HepG2 (cell line): ENCODE results near the gene PPP1R1B. TPM values are rescaled to one million over a fixed set of nuclear protein-coding genes. Genes with fewer than 3 reads are reported as not detected.

Experiments used
- CBX5 ChIP-seq: sonication (generic); formaldehyde crosslinking; IDR thresholded peaks from 2 replicates; pipeline ENCODE4 v1.4.0; 2020; ENCODE audit warnings: missing genetic modification reagents, borderline replicate concordance
- ETV5 ChIP-seq: IDR thresholded peaks from 2 replicates; pipeline ENCODE4 v1.6.1; 2018; ENCODE audit warnings: missing biosample characterization, missing genetic modification reagents, inconsistent platforms, borderline replicate concordance
- HMGXB3 ChIP-seq: sonication (generic); formaldehyde crosslinking; IDR thresholded peaks from 2 replicates; pipeline ENCODE4 v1.4.0; 2020; ENCODE audit warnings: missing genetic modification reagents, borderline replicate concordance
- JUND ChIP-seq: sonication (generic); formaldehyde crosslinking; IDR thresholded peaks from 2 replicates; pipeline ENCODE4 v1.8.0; 2022; ENCODE audit warnings: mild to moderate bottlenecking, missing genetic modification reagents
- NCOA5 ChIP-seq: sonication (generic); formaldehyde crosslinking; IDR thresholded peaks from 2 replicates; pipeline ENCODE4 v1.4.0; 2020; ENCODE audit warnings: missing genetic modification reagents
- RCOR2 ChIP-seq: IDR thresholded peaks from 2 replicates; pipeline ENCODE4 v1.6.1; 2016; ENCODE audit warnings: missing biosample characterization, missing genetic modification reagents
- RFXAP ChIP-seq: sonication (generic); formaldehyde crosslinking; IDR thresholded peaks from 2 replicates; pipeline ENCODE4 v1.4.0; 2020; ENCODE audit warnings: missing genetic modification reagents, borderline replicate concordance
- TOE1 ChIP-seq: sonication (generic); formaldehyde crosslinking; IDR thresholded peaks from 2 replicates; pipeline ENCODE4 v1.4.0; 2020; ENCODE audit warnings: mild to moderate bottlenecking, missing genetic modification reagents
- ZBTB34 ChIP-seq: sonication (generic); formaldehyde crosslinking; IDR thresholded peaks from 2 replicates; pipeline ENCODE4 v1.8.0; 2022; ENCODE audit warnings: mild to moderate bottlenecking, missing genetic modification reagents
- ZFP36L2 ChIP-seq: sonication (generic); formaldehyde crosslinking; IDR thresholded peaks from 2 replicates; pipeline ENCODE4 v1.4.0; 2020; ENCODE audit warnings: missing genetic modification reagents
- ZNF138 ChIP-seq: sonication (generic); formaldehyde crosslinking; IDR thresholded peaks from 2 replicates; pipeline ENCODE4 v1.5.0; 2020; ENCODE audit warnings: mild to moderate bottlenecking, low read depth, missing genetic modification reagents
- ZNF24 ChIP-seq: fragments of 450-650 bp; IDR thresholded peaks from 2 replicates; pipeline ENCODE4 v1.6.1; 2017; ENCODE audit warnings: antibody characterized with exemption, mild to moderate bottlenecking
- ZNF281 ChIP-seq: sonication (generic); formaldehyde crosslinking; IDR thresholded peaks from 2 replicates; pipeline ENCODE4 v1.4.0; 2020; ENCODE audit warnings: missing genetic modification reagents, borderline replicate concordance
- ZNF530 ChIP-seq: sonication (generic); formaldehyde crosslinking; IDR thresholded peaks from 2 replicates; pipeline ENCODE4 v1.5.0; 2020; ENCODE audit warnings: low read depth, mild to moderate bottlenecking, missing genetic modification reagents
- ZNF547 ChIP-seq: sonication (generic); formaldehyde crosslinking; IDR thresholded peaks from 2 replicates; pipeline ENCODE4 v1.5.1; 2020; ENCODE audit warnings: mild to moderate bottlenecking, missing genetic modification reagents
- ZNF577 ChIP-seq: sonication (generic); formaldehyde crosslinking; IDR thresholded peaks from 2 replicates; pipeline ENCODE4 v1.4.0; 2020; ENCODE audit warnings: mild to moderate bottlenecking, low read depth, missing genetic modification reagents, borderline replicate concordance
- polyA plus RNA-seq, 8 experiments: library from polyadenylated mRNA; depleted of rRNA in 3 of 8; stranded (reverse) in 7 of 8; unstranded in 1 of 8; fragments of >200 nt; fragmentation: Illumina TruSeq in 4 of 8; extraction: Trizol in 4 of 8; gene quantifications; 2 replicates each; pipeline versions ENCODE4 v1.2.1 to v1.2.3, GENCODE V29; 2011 to 2016; ENCODE audit warnings: low read depth in 4 of 8, missing spikeins in 1 of 8, mixed read lengths in 1 of 8; ENCODE audit not compliant: insufficient read depth in 1 of 8
- total RNA-seq, 5 experiments: library from RNA; depleted of rRNA; stranded (reverse); fragments of >200 nt; fragmentation: Illumina TruSeq; extraction: Trizol; gene quantifications; 2 replicates each; pipeline ENCODE4 v1.2.3, GENCODE V29; 2016; ENCODE audit warnings: low read depth in 1 of 5

The PPP1R1B gene
- total and polyA plus RNA-seq, 2 of the 13 experiments (the other 11 are each of a cell fraction or from before 2014, with no cell fraction given) = 0.08 TPM; not detected in 1

- TF ChIP-seq ZNF577 (CRISPR knock-in tag) = no peak
- no peak for TF ChIP-seq NCOA5 (CRISPR knock-in tag)
- 0 out of 2 replicates have a peak, but pooled peaks have one; percentile 78 for TF ChIP-seq TOE1
- no peak for TF ChIP-seq ZFP36L2
- peak; percentile 97 for TF ChIP-seq ZNF547
- no peak for TF ChIP-seq JUND
- no peak for TF ChIP-seq ZNF530 (CRISPR knock-in tag)
- no peak; the same call in 1 of the 2 replicates for TF ChIP-seq RCOR2 (CRISPR knock-in tag)
- TF ChIP-seq CBX5 (CRISPR knock-in tag) = peak; percentile 82; the same call in 1 of the 2 replicates
- peak; percentile 58; the same call in 1 of the 2 replicates for TF ChIP-seq RFXAP (CRISPR knock-in tag)
- TF ChIP-seq ZBTB34 (CRISPR knock-in tag) = no peak
- TF ChIP-seq ETV5 (CRISPR knock-in tag) = peak; percentile 58; the same call in 1 of the 2 replicates
- TF ChIP-seq ZNF24 = no peak
- peak; percentile 12; the same call in 1 of the 2 replicates for TF ChIP-seq ZNF281 (CRISPR knock-in tag)
- TF ChIP-seq HMGXB3 (CRISPR knock-in tag) = peak; percentile 57; the same call in 1 of the 2 replicates
- TF ChIP-seq ZNF138 (CRISPR knock-in tag) = 0 out of 2 replicates have a peak, but pooled peaks have one; percentile 61
Observed at GRCh38 chr17:39667945-39668924, 41.5 kb downstream of the PPP1R1B start, which contains the start of gene PNMT (continued).
